PC-9 (cell line): ENCODE results near the gene IFNLR1. TPM values are rescaled to one million over a fixed set of nuclear protein-coding genes. Genes with fewer than 3 reads are reported as not detected.

Source experiments
- BruUV-seq: library from RNA; stranded (reverse); fragments of 400-500 nt; replicated peaks from 2 replicates; lab custom pipeline; 2021; lab: Mats Ljungman, UMichigan
- CTCF ChIA-PET: fragments of 300-600 bp; sonication (Branson Sonifier 250); formaldehyde crosslinking; loops from one replicate; lab custom pipeline; 2022; ENCODE audit warnings: antibody characterized with exemption; lab: Charles Lee
- POLR2A ChIA-PET: fragments of 300-600 bp; sonication (Branson Sonifier 250); formaldehyde crosslinking; loops from one replicate; lab custom pipeline; 2022; ENCODE audit warnings: antibody characterized with exemption; ENCODE audit not compliant: unreplicated experiment; lab: Charles Lee
- DNase-seq, 2 experiments: peaks; one replicate each; pipeline versions ENCODE4 v3.0.0 to v3.0.0-alpha.2; 2015 to 2022; ENCODE audit warnings: mixed read lengths in 1 of 2
- H2AFZ ChIP-seq: fragments of 200-600 bp; sonication (generic); 2 replicates; pipeline ENCODE4 v1.8.1; 2017; ENCODE audit warnings: antibody characterized with exemption
- H3F3A ChIP-seq: fragments of 200-600 bp; sonication (generic); 2 replicates; pipeline ENCODE4 v1.8.1; 2017; ENCODE audit warnings: antibody characterized with exemption, mild to moderate bottlenecking, low read depth; ENCODE audit not compliant: insufficient read depth
- H3K27ac ChIP-seq: fragments of 200-600 bp; sonication (generic); 2 replicates; pipeline ENCODE4 v1.6.1; 2016; ENCODE audit warnings: mixed run types
- H3K27me3 ChIP-seq: fragments of 200-600 bp; sonication (generic); 2 replicates; pipeline ENCODE4 v1.6.1; 2016; ENCODE audit warnings: low read depth, mixed run types; ENCODE audit not compliant: insufficient read depth
- H3K36me3 ChIP-seq: fragments of 200-600 bp; sonication (generic); 2 replicates; pipeline ENCODE4 v1.6.1; 2016; ENCODE audit warnings: low read depth, mixed run types
- H3K4me1 ChIP-seq: fragments of 200-600 bp; sonication (generic); replicated peaks from 2 replicates; pipeline ENCODE4 v1.6.1; 2016; ENCODE audit warnings: mixed run types; ENCODE audit not compliant: insufficient read depth
- H3K4me2 ChIP-seq: fragments of 200-600 bp; sonication (generic); 2 replicates; pipeline ENCODE4 v1.6.1; 2017; ENCODE audit warnings: mixed run types
- H3K4me3 ChIP-seq: fragments of 200-600 bp; sonication (generic); 2 replicates; pipeline ENCODE4 v1.6.1; 2016; ENCODE audit warnings: mixed run types
- H3K79me2 ChIP-seq: fragments of 200-600 bp; sonication (generic); 2 replicates; pipeline ENCODE4 v1.6.1; 2017; ENCODE audit warnings: low read depth, mixed run types
- H3K9me2 ChIP-seq: fragments of 200-600 bp; sonication (generic); 2 replicates; pipeline ENCODE4 v1.8.1; 2017; ENCODE audit warnings: mild to moderate bottlenecking; ENCODE audit not compliant: insufficient read depth
- H3K9me3 ChIP-seq: fragments of 200-600 bp; sonication (generic); 2 replicates; pipeline ENCODE4 v1.8.1; 2016; ENCODE audit warnings: low read depth; ENCODE audit not compliant: insufficient read depth
- H4K20me1 ChIP-seq: fragments of 200-600 bp; sonication (generic); 2 replicates; pipeline ENCODE4 v1.8.1; 2017; ENCODE audit not compliant: insufficient read depth
- CTCF ChIP-seq: fragments of 200-600 bp; sonication (generic); conservative IDR thresholded peaks from 2 replicates; pipeline ENCODE4 v1.6.1; 2017; ENCODE audit warnings: mixed run types, antibody characterized with exemption, mild to moderate bottlenecking, moderate library complexity
- EZH2 ChIP-seq: fragments of 200-600 bp; sonication (generic); IDR thresholded peaks from 2 replicates; pipeline ENCODE4 v1.8.0; 2017; ENCODE audit warnings: antibody characterized with exemption, low read depth
- intact Hi-C: fragments of 100-400 bp; cut with micrococcal nuclease; formaldehyde crosslinking; loops from one replicate; pipeline ENCODE4 v1.10.0; 2022; ENCODE audit not compliant: unreplicated experiment
- total RNA-seq: library from RNA; stranded (reverse); gene quantifications from 2 replicates; pipeline ENCODE4 v1.2.3, GENCODE V29; 2021

Gene IFNLR1
- total RNA-seq, 1 experiment from 2014 or later, result 5.5 TPM

- Histone ChIP-seq H3K27me3 (no peaks in the 10 kb centered on the region), H3K4me3 (no peak overlapping the region), H3K9me3 (no peaks in the 10 kb centered on the region), H2AFZ (no peak overlapping the region), H3K9me2 (no peaks in the 10 kb centered on the region), H3F3A (no peaks in the 10 kb centered on the region), H3K27ac (no peak overlapping the region), H3K36me3 (no peaks in the 10 kb centered on the region), H3K4me2 (no peak overlapping the region), H3K4me1 (peaks cover 11% of the 10 kb centered on the region; the same call in 1 of the 2 replicates), H4K20me1 (no peaks in the 10 kb centered on the region), H3K79me2 (no peaks in the 10 kb centered on the region)
- intact Hi-C loops, result no loop called here
- DNase-seq, result no peak
- TF ChIP-seq CTCF, result no peak
- no peak for TF ChIP-seq EZH2
- CTCF ChIA-PET, result no interaction called here
- BruUV-seq, result no TSS peak
- POLR2A ChIA-PET, result no interaction called here
Observed at GRCh38 chr1:24177161-24177560, 9.9 kb downstream of the IFNLR1 start.

GRCh38 chr1:24175033-24175755, 11.9 kb downstream of the IFNLR1 start:
- H3K4me3 ChIP-seq, result no peak overlapping the region
- no peak overlapping the region for H2AFZ ChIP-seq
- ChIA-PET POLR2A (no interaction called here), CTCF (no interaction called here)
- H3K4me1 ChIP-seq, result peaks cover 11% of the 10 kb centered on the region; the same call in 1 of the 2 replicates
- intact Hi-C loops, result no loop called here
- no peak for TF ChIP-seq CTCF
- no peak for TF ChIP-seq EZH2
- no peaks in the 10 kb centered on the region for H4K20me1 ChIP-seq
- no peaks in the 10 kb centered on the region for H3K79me2 ChIP-seq
- 0 out of 2 replicates have a peak overlapping the region, but pooled peaks have one; percentile 34 for H3K27ac ChIP-seq
- H3K36me3 ChIP-seq, result no peaks in the 10 kb centered on the region
- 0 out of 2 replicates have a peak overlapping the region, but pooled peaks have one; percentile 28 for H3K4me2 ChIP-seq
- H3K9me3 ChIP-seq, result no peaks in the 10 kb centered on the region
- no peaks in the 10 kb centered on the region for H3K27me3 ChIP-seq
- H3K9me2 ChIP-seq, result no peaks in the 10 kb centered on the region
- BruUV-seq, result no TSS peak
- peak in 1 of 2 experiments; percentile 43 for DNase-seq
- H3F3A ChIP-seq, result no peaks in the 10 kb centered on the region

- no peaks in the 10 kb centered on the region for H3K9me3 ChIP-seq
- H3F3A ChIP-seq, result no peaks in the 10 kb centered on the region
- no peak overlapping the region for H3K4me3 ChIP-seq
- H2AFZ ChIP-seq, result no peak overlapping the region
- CTCF ChIA-PET, result no interaction called here
- DNase-seq, result no peak
- no peaks in the 10 kb centered on the region for H3K9me2 ChIP-seq
- intact Hi-C loops, result no loop called here
- TF ChIP-seq EZH2 (no peak), CTCF (no peak)
- no peak overlapping the region for H3K27ac ChIP-seq
- no peaks in the 10 kb centered on the region for H3K36me3 ChIP-seq
- H3K4me1 ChIP-seq, result peaks cover 11% of the 10 kb centered on the region; the same call in 1 of the 2 replicates
- H3K27me3 ChIP-seq, result no peaks in the 10 kb centered on the region
- H4K20me1 ChIP-seq, result no peaks in the 10 kb centered on the region
- no peaks in the 10 kb centered on the region for H3K79me2 ChIP-seq
- no TSS peak for BruUV-seq
- POLR2A ChIA-PET, result no interaction called here
- H3K4me2 ChIP-seq, result no peak overlapping the region
Observed at GRCh38 chr1:24173638-24174575, 13.2 kb downstream of the IFNLR1 start.
